Erythroblast (primary cell): ENCODE data around the gene BMP8A.

Source experiments
- GATA1 ChIP-seq: IDR thresholded peaks from 2 replicates; pipeline ENCODE4 v1.6.1; 2011; ENCODE audit warnings: low read depth, mild to moderate bottlenecking, control low read depth, low read length, moderate library complexity
- POLR2A ChIP-seq: IDR thresholded peaks from 2 replicates; pipeline ENCODE4 v1.6.1; 2011; ENCODE audit warnings: mild to moderate bottlenecking, low read length

GRCh38 chr1:39522661-39523567 lies 31.5 kb downstream of the BMP8A start:
- no peak for TF ChIP-seq POLR2A
- TF ChIP-seq GATA1: no peak
